Fibroblast of peridontal ligament (primary cell): ENCODE data around the gene NELFCD.
"Not testable (repeated sequence)": the region's sequence is repeated elsewhere in the genome, so short reads cannot be mapped to it uniquely, and the experiment has no call there.

ENCODE experiments used
- DNase-seq: peaks from one replicate; pipeline ENCODE4 v3.0.0-alpha.2; 2010; ENCODE audit errors: extremely low read depth

Gene NELFCD, protein sequence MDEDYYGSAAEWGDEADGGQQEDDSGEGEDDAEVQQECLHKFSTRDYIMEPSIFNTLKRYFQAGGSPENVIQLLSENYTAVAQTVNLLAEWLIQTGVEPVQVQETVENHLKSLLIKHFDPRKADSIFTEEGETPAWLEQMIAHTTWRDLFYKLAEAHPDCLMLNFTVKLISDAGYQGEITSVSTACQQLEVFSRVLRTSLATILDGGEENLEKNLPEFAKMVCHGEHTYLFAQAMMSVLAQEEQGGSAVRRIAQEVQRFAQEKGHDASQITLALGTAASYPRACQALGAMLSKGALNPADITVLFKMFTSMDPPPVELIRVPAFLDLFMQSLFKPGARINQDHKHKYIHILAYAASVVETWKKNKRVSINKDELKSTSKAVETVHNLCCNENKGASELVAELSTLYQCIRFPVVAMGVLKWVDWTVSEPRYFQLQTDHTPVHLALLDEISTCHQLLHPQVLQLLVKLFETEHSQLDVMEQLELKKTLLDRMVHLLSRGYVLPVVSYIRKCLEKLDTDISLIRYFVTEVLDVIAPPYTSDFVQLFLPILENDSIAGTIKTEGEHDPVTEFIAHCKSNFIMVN

GRCh38 chr20:58980711-58981627 lies at the start of gene NELFCD:
Gene NELFCD (plus strand): TSS chr20:58981256. CDS start chr20:58981310, 54 bp downstream.
- DNase-seq: peak; percentile 65

DNA sequence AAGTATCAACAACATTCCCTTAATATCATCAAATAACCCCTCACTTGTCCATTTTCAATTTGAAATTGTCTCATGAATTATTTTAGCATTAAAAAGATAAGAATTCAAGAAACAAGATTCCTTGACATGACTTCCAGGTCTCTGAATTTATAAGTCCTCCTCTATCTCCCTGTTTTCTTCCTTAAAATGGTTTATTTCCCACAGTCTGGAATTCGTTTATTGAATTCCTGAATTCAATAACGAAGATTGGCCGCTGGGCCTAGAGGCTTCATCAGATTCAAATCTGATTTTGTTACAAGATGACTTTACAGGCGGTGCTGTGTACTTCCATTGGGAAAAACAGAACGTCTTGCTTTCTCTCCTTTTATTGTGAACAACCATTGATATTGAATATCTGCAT lies 48.9 kb upstream of the NELFCD start:
- no peak for DNase-seq

DNA sequence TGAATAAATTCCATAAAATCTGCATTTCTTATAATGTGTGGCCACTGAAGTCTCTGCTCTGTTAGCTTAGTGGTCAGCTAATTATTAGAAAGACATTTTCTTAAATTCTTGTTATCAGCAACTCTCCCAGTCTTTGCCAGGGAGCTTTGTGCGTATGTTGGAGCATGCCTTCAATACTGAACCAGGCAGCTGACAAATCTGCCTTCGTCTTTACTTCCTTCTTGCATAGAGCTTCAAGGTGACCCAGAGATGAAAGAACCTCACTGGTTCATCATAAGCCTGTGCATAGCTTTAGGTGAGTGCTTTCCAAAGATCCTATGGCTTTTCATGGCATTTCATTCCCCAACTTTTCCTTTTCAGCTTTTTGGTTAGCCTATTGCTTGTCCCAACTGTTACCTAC lies 43.0 kb upstream of the NELFCD start:
- DNase-seq: no peak

DNA sequence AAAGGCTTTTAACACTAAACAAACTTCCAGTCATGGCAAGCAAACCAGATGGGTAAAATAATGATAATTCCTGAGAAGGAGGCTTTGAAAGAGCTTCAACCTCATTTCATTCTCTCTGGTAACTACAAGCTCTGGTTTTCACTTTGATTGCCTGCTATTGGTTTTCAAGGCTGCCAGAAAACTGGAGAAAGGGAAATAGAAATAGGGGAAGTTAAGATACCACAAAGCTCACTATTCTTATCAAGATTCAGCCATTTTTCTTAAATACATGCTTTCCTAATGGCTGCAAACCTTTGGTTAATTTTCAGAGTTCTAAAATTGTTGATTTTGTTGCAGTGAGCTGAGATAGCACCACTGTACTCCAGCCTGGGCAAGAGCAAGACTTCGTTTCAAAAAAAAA lies 42.5 kb upstream of the NELFCD start:
- DNase-seq: no peak

- DNase-seq: no peak
Measured at GRCh38 chr20:58941471-58941870, 39.6 kb upstream of the NELFCD start.

DNA sequence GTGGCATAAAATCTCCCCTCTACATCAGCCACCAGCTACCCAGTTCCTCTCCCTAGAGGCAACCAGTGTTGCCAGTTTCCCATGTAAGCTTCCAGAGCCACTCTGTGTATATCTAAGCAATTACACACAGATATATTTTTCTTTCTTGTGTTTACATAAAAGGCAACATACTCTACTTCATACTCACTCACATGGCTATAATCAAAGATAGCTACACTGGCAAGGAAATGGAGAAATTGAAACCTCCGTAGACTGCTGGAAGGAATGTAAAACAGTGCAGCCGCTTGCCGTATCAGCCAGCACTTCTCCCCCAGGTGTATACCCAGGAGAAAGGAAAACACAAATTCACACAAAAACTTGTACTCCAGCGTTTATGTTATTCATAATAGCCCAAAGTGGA lies 38.5 kb upstream of the NELFCD start:
- peak; percentile 50 for DNase-seq

DNA sequence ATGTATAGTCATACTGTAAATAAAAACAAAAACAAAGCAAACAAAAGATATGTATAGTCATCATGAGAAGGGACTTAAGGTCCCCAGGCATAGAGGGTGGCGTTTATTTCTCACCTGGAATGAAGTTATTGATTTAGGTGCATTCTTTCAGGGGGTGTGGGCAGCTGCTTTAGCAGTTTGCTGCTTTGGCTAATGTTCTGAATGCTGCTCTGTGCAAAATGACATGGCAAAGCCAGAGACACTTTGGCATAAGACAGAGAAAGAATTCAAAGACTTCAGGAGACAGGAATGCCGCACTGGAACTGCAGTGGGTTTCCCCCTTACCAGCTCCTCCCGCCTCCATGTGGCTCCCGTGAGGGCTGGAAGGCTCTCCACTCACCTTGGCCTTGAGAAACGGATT lies 36.4 kb upstream of the NELFCD start:
- no peak for DNase-seq

DNA sequence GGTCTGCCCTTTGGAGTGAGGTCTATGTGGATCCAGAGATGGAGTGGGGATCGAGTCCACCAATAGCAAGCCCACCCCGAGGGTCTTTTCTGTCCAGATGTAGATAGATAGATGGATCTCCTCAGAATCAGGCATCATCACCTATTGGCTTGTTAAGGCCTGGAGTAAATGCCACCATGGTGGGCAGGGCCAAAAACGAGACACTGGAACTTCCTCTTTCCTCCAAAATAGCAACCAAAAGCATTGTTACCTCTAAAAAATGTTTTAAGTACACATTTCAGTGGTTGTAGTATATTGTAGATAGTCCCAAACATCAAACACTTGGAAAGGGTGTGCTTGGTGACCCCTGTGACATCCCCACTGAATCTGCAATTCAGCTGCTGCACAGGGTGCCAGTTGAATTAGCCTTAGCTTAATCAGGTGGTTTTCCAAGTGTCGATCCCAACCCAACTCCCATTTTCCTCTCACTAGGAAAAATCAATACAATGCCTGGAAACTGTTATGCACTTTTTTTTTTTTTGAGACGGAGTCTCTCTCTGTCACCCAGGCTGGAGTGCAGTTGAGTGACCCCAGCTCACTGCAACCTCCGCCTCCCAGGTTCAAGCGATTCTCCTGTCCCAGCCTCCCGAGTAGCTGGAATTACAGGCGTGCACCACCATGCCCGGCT lies 35.0 kb upstream of the NELFCD start:
- no peak for DNase-seq

GRCh38 chr20:58947797-58948388 lies 33.2 kb upstream of the NELFCD start:
- not testable (repeated sequence) for DNase-seq

- no peak for DNase-seq
Measured at GRCh38 chr20:58950603-58951002, 30.5 kb upstream of the NELFCD start.

DNA sequence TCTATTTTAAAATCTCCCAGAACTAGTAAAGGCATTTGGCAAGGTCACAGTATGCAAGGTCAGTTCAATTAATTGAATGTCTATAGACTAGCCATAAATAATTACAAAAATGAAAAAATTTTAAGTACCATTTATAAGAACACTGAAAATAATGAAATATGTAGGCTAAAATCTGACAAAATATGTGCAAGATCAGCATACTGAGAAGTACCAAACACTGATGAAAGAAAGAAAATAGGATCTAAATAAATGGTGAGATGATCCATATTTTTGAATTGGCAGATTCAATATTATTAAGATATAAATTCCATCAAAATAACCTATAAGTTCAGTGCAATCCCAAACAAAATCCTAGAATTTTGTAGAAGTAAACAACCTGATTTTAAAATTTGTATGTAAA lies 28.0 kb upstream of the NELFCD start:
- DNase-seq: no peak

DNA sequence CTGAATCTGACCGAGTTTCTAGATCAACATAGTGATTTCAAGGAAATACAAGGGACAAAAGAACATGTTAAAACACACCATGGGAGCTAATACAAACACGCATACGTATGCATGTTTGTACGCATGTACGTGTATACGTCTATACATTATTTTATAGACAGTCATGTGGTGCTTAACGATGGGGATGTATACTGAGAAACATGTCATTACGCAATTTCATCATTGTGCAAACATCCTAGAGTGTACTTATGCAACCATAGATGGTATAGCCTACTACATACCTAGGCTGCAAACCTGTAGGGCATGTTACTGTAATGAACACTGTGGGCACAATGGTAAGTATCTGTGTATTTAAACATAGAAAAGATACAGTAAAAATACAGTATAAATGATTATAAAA lies 25.0 kb upstream of the NELFCD start:
- no peak for DNase-seq

GRCh38 chr20:58959652-58960051 lies 21.4 kb upstream of the NELFCD start:
- DNase-seq: peak; percentile 10

DNA sequence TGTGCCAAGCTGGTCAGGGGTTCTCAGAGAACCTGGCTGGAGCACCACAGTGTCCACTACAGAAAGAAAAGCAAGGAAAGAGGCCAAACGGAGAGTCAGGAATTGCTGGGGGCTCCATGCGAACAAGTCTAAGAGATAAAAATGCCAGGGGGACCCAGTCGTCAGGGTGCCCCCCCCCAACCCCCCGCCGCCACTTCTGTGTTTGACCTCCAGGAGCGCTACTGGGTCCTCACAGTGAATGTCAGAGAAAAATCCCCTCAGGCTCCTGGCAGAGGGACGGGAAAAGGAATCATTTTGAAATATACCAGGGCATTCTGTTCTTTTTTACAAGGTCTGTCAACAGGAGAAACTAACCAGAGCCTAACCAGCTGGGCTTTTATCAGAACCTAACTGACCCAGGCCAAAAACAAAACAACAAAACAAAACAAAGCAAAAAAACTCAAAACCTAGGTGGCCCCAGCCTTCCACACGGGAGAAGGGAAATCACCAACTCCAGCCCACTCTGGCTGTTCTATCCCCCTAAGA lies 17.9 kb upstream of the NELFCD start:
- DNase-seq: no peak

- DNase-seq: not testable (repeated sequence)
Measured at GRCh38 chr20:58963922-58964321, 17.1 kb upstream of the NELFCD start.

- DNase-seq: no peak
Measured at GRCh38 chr20:58965270-58966064, 15.6 kb upstream of the NELFCD start.

GRCh38 chr20:58967652-58968429 lies 13.2 kb upstream of the NELFCD start:
- no peak for DNase-seq

GRCh38 chr20:58969439-58969838 lies 11.6 kb upstream of the NELFCD start:
- DNase-seq: no peak

DNA sequence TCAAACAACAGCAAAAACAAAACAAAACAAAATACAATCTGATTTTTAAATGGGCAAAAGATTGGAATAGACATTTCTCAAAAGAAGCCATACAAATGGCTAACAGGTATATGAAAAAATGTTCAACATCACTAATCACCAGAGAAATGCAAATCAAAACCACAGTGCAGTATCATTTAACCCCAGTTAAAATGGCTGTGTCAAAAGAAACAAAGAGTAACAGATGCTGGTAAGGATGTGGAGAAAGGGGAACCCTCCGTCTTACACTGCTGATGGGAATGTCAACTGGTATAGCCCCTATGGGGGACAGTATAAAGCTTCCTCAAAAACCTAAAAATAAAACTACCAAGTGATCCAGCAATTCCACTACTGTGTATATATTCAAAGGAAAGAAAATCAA lies 10.9 kb upstream of the NELFCD start:
- no peak for DNase-seq

DNA sequence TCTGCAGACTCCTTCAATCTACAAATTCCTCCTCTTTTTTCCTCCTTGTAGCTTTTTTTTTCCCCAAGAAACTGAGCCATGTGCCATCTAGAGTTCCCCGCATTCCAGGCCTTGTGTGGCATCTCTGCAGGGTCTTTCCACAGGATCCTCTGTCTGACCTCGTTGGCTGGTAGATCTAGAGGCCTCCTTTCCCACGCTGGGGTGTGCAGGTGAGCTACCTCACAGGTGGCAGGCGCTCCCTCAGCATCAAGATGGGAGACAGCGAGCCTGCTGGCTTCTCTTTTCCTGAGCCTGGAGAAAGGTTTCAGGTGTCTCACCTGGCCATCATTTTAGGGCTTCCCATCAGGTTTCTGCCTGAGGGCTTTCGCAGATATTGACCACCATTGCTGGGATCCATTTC lies 9.6 kb upstream of the NELFCD start:
- no peak for DNase-seq
